ENCODE results near the gene NEK11. TPM values are rescaled to one million over a fixed set of nuclear protein-coding genes. Genes with fewer than 3 reads are reported as not detected.

NEK11 gene
- total RNA-seq, 2 experiments from 2014 or later: 1.6 to 4.2 TPM

GRCh38 chr3:131323792-131324191 is 297.1 kb downstream of the NEK11 start:
- Histone ChIP-seq H3K27me3 (ENCODE audit: control insufficient read depth in 1 of 2, insufficient read depth in 2 of 2, low read length in 2 of 2) (peaks cover 0 to 3% of the 10 kb centered on the region in 2 experiments), H3K27ac (ENCODE audit: low read depth in 1 of 2, low read length in 2 of 2) (no peak overlapping the region), H3K4me1 (ENCODE audit: insufficient read depth, low read length) (no peaks in the 10 kb centered on the region), H3K4me3 (ENCODE audit: low read length) (no peak overlapping the region), H3K9me3 (ENCODE audit: control insufficient read depth in 1 of 2, insufficient read depth in 1 of 2, low read length in 2 of 2) (no peaks in the 10 kb centered on the region), H3K36me3 (ENCODE audit: insufficient read depth, low read length) (no peaks in the 10 kb centered on the region)
- Mint-ChIP-seq H3K4me1 (ENCODE audit: low read depth) (no peaks in the 10 kb centered on the region), H3K27me3 (peaks cover 11% of the 10 kb centered on the region), H3K27ac (no peak overlapping the region), H3K4me3 (no peak overlapping the region), H3K9me3 (no peaks in the 10 kb centered on the region), H3K36me3 (ENCODE audit: low read depth) (no peaks in the 10 kb centered on the region)
- no peak for ATAC-seq (ENCODE audit: poor library complexity)
- intact Hi-C loops (cut with DNase I, micrococcal nuclease): no loop called here
- DNase-seq: no peak
- ChIA-PET POLR2A (no interaction called here), CTCF (no interaction called here)
- no peak for TF ChIP-seq CTCF (IDR thresholded peaks at IDR 0.05)

GRCh38 chr3:131324923-131325322 is 298.2 kb downstream of the NEK11 start:
- Mint-ChIP-seq H3K9me3 (peaks cover 2% of the 10 kb centered on the region), H3K36me3 (ENCODE audit: low read depth) (no peaks in the 10 kb centered on the region), H3K4me3 (no peak overlapping the region), H3K4me1 (ENCODE audit: low read depth) (no peaks in the 10 kb centered on the region), H3K27me3 (peaks cover 13% of the 10 kb centered on the region), H3K27ac (no peak overlapping the region)
- no peak for ATAC-seq (ENCODE audit: poor library complexity)
- Histone ChIP-seq H3K36me3 (ENCODE audit: insufficient read depth, low read length) (no peaks in the 10 kb centered on the region), H3K27ac (ENCODE audit: low read depth in 1 of 2, low read length in 2 of 2) (no peak overlapping the region), H3K4me3 (ENCODE audit: low read length) (no peak overlapping the region), H3K9me3 (ENCODE audit: control insufficient read depth in 1 of 2, insufficient read depth in 1 of 2, low read length in 2 of 2) (no peaks in the 10 kb centered on the region), H3K27me3 (ENCODE audit: control insufficient read depth in 1 of 2, insufficient read depth in 2 of 2, low read length in 2 of 2) (peaks cover 0 to 3% of the 10 kb centered on the region in 2 experiments), H3K4me1 (ENCODE audit: insufficient read depth, low read length) (no peaks in the 10 kb centered on the region)
- DNase-seq: no peak
- intact Hi-C loops (cut with DNase I, micrococcal nuclease): no loop called here
- CTCF ChIA-PET: interaction anchor here (0.8 kb wide), 1 partner anchor 222 kb away, joined by 3 read pairs; no protein-coding TSS in a partner anchor
- POLR2A ChIA-PET: no interaction called here
- TF ChIP-seq CTCF (IDR thresholded peaks at IDR 0.05): no peak

GRCh38 chr3:131326307-131326706 is 299.6 kb downstream of the NEK11 start:
- Mint-ChIP-seq H3K27me3 (peaks cover 19% of the 10 kb centered on the region), H3K27ac (no peak overlapping the region), H3K36me3 (ENCODE audit: low read depth) (no peaks in the 10 kb centered on the region), H3K9me3 (peaks cover 6% of the 10 kb centered on the region), H3K4me3 (no peak overlapping the region), H3K4me1 (ENCODE audit: low read depth) (no peaks in the 10 kb centered on the region)
- ChIA-PET POLR2A (interaction anchor here (0.6 kb wide), 1 partner anchor 522 kb away, joined by 3 read pairs; no protein-coding TSS in a partner anchor), CTCF (no interaction called here)
- H3K27me3 ChIP-seq (ENCODE audit: control insufficient read depth in 1 of 2, insufficient read depth in 2 of 2, low read length in 2 of 2): peaks cover 0 to 3% of the 10 kb centered on the region in 2 experiments
- no peaks in the 10 kb centered on the region for H3K36me3 ChIP-seq (ENCODE audit: insufficient read depth, low read length)
- DNase-seq: no peak
- no peak overlapping the region for H3K4me3 ChIP-seq (ENCODE audit: low read length)
- intact Hi-C loops (cut with DNase I, micrococcal nuclease): no loop called here
- no peaks in the 10 kb centered on the region for H3K4me1 ChIP-seq (ENCODE audit: insufficient read depth, low read length)
- H3K9me3 ChIP-seq (ENCODE audit: control insufficient read depth in 1 of 2, insufficient read depth in 1 of 2, low read length in 2 of 2): peaks cover 0 to under 1% of the 10 kb centered on the region in 2 experiments
- ATAC-seq (ENCODE audit: poor library complexity): no peak
- TF ChIP-seq CTCF (IDR thresholded peaks at IDR 0.05): no peak
- no peak overlapping the region for H3K27ac ChIP-seq (ENCODE audit: low read depth in 1 of 2, low read length in 2 of 2)

Measured in CD4-positive, alpha-beta T cell (primary cell).